ENCODE measurements around the gene CAMTA1.

Gene CAMTA1

GRCh38 chr1:7247791-7248548, 462.7 kb downstream of the CAMTA1 start:
- no CpG with 5 or more reads among the region's 22 CpGs for WGBS (ENCODE audit: extremely low coverage, insufficient coverage, insufficient read length)
- H3K9ac ChIP-seq (ENCODE audit: low read length), result no peak overlapping the region
- no peaks in the 10 kb centered on the region for H3K4me1 ChIP-seq (ENCODE audit: control insufficient read depth in 1 of 2, insufficient read depth in 2 of 2, low read length in 2 of 2)
- no peaks in the 10 kb centered on the region for H3K36me3 ChIP-seq (ENCODE audit: control insufficient read depth in 1 of 2, insufficient read depth in 2 of 2, low read length in 2 of 2)
- no peak overlapping the region for H3K18ac ChIP-seq (ENCODE audit: low read length)
- H3K23ac ChIP-seq (ENCODE audit: low read length), result no peak overlapping the region
- H2BK5ac ChIP-seq (ENCODE audit: low read depth, low read length, poor library complexity), result no peak overlapping the region
- no peak for DNase-seq
- no peaks in the 10 kb centered on the region for H3K79me1 ChIP-seq (ENCODE audit: low read length)
- no peak overlapping the region for H3K4me2 ChIP-seq (ENCODE audit: low read length)
- H3K79me2 ChIP-seq (ENCODE audit: control insufficient read depth, insufficient read depth, low read length, poor library complexity), result no peaks in the 10 kb centered on the region
- H2BK120ac ChIP-seq (ENCODE audit: insufficient read depth, low read length, poor library complexity), result no peak overlapping the region
- H3K27ac ChIP-seq (ENCODE audit: low read depth, low read length), result no peak overlapping the region
- H3K14ac ChIP-seq (ENCODE audit: low read length), result no peak overlapping the region
- H3K4me3 ChIP-seq (ENCODE audit: low read depth, low read length), result no peak overlapping the region
- H2AK5ac ChIP-seq (ENCODE audit: low read length), result no peak overlapping the region
- H2BK12ac ChIP-seq (ENCODE audit: low read length), result no peak overlapping the region
- H3K4ac ChIP-seq (ENCODE audit: low read depth, low read length), result no peak overlapping the region
- no peak overlapping the region for H4K91ac ChIP-seq (ENCODE audit: low read depth, low read length)
- no peak overlapping the region for H4K12ac ChIP-seq (ENCODE audit: low read depth, low read length)
- no peaks in the 10 kb centered on the region for H3K27me3 ChIP-seq (ENCODE audit: insufficient read depth, low read length)
- H3K9me3 ChIP-seq (ENCODE audit: insufficient read depth, low read depth, low read length), result no peaks in the 10 kb centered on the region
- no peak overlapping the region for H2AFZ ChIP-seq (ENCODE audit: insufficient read depth, low read length, poor library complexity)
- H4K8ac ChIP-seq (ENCODE audit: low read depth, low read length), result no peak overlapping the region

GRCh38 chr1:7248549-7249199, 463.4 kb downstream of the CAMTA1 start:
- Histone ChIP-seq H2AFZ (ENCODE audit: insufficient read depth, low read length, poor library complexity) (no peak overlapping the region), H3K14ac (ENCODE audit: low read length) (no peak overlapping the region), H4K91ac (ENCODE audit: low read depth, low read length) (no peak overlapping the region), H4K12ac (ENCODE audit: low read depth, low read length) (no peak overlapping the region), H3K9me3 (ENCODE audit: insufficient read depth, low read depth, low read length) (no peaks in the 10 kb centered on the region), H4K8ac (ENCODE audit: low read depth, low read length) (no peak overlapping the region), H2BK5ac (ENCODE audit: low read depth, low read length, poor library complexity) (no peak overlapping the region), H3K36me3 (ENCODE audit: control insufficient read depth in 1 of 2, insufficient read depth in 2 of 2, low read length in 2 of 2) (no peaks in the 10 kb centered on the region), H3K27me3 (ENCODE audit: insufficient read depth, low read length) (no peaks in the 10 kb centered on the region), H2BK120ac (ENCODE audit: insufficient read depth, low read length, poor library complexity) (no peak overlapping the region), H2BK12ac (ENCODE audit: low read length) (no peak overlapping the region), H2AK5ac (ENCODE audit: low read length) (no peak overlapping the region), H3K4ac (ENCODE audit: low read depth, low read length) (no peak overlapping the region), H3K4me3 (ENCODE audit: low read depth, low read length) (no peak overlapping the region), H3K9ac (ENCODE audit: low read length) (no peak overlapping the region), H3K79me1 (ENCODE audit: low read length) (no peaks in the 10 kb centered on the region), H3K18ac (ENCODE audit: low read length) (no peak overlapping the region), H3K23ac (ENCODE audit: low read length) (no peak overlapping the region), H3K4me1 (ENCODE audit: control insufficient read depth in 1 of 2, insufficient read depth in 2 of 2, low read length in 2 of 2) (no peaks in the 10 kb centered on the region), H3K27ac (ENCODE audit: low read depth, low read length) (no peak overlapping the region), H3K4me2 (ENCODE audit: low read length) (no peak overlapping the region), H3K79me2 (ENCODE audit: control insufficient read depth, insufficient read depth, low read length, poor library complexity) (no peaks in the 10 kb centered on the region)
- no peak for DNase-seq
- no CpG with 5 or more reads among the region's 13 CpGs for WGBS (ENCODE audit: extremely low coverage, insufficient coverage, insufficient read length)

DNA sequence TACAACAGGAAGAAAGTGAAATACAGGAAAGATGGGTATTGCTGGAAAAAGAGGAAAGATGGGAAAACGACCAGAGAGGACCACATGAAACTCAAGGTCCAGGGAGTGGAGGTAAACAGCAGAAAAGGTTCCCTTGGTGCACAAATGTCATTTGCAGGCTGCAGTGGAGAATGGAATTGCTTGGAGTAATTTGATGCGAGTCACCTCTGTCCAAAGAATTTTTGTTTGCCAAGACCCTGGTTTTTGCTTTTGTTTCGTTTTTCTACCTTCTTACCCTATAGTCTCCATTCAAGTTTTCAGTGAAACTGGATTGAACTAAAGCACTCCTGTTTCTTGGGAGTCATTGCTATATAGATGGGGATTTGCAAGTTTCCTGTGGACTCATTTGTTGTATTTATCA, 464.3 kb downstream of the CAMTA1 start:
- WGBS (ENCODE audit: extremely low coverage, insufficient coverage, insufficient read length), result no CpG with 5 or more reads among the region's 3 CpGs
- Histone ChIP-seq H3K9ac (ENCODE audit: low read length) (no peak overlapping the region), H3K23ac (ENCODE audit: low read length) (no peak overlapping the region)

DNA sequence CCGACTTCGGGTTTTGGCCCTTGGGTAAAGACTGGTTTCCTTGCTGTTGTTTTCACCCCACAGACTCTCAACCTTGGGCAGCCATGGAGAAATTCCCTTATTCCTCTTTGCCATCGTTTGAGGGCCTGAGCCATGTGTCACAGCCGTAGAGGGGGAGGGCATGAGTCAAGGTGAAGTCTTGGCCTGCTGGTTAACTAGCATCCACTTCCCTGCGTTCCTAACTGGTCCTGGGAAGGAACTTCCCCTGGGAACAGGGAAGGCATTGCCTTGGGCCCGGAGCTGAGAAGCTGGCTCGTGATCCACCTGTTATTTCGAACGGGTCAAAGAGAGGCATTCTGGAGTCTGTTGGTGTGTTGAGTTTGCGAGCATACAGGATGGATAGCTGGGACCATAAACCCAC, 464.9 kb downstream of the CAMTA1 start:
- no CpG with 5 or more reads among the region's 10 CpGs for whole genome bisulfite sequencing (ENCODE audit: extremely low coverage, insufficient coverage, insufficient read length)
- no peak overlapping the region for H3K23ac ChIP-seq (ENCODE audit: low read length)
- no peak overlapping the region for H4K8ac ChIP-seq (ENCODE audit: low read depth, low read length)
- H3K27ac ChIP-seq (ENCODE audit: low read depth, low read length), result no peak overlapping the region
- H3K18ac ChIP-seq (ENCODE audit: low read length), result no peak overlapping the region
- H4K91ac ChIP-seq (ENCODE audit: low read depth, low read length), result no peak overlapping the region
- no peaks in the 10 kb centered on the region for H3K79me1 ChIP-seq (ENCODE audit: low read length)
- H3K79me2 ChIP-seq (ENCODE audit: control insufficient read depth, insufficient read depth, low read length, poor library complexity), result no peaks in the 10 kb centered on the region
- no peak overlapping the region for H3K4ac ChIP-seq (ENCODE audit: low read depth, low read length)
- no peaks in the 10 kb centered on the region for H3K9me3 ChIP-seq (ENCODE audit: insufficient read depth, low read depth, low read length)
- no peaks in the 10 kb centered on the region for H3K36me3 ChIP-seq (ENCODE audit: control insufficient read depth in 1 of 2, insufficient read depth in 2 of 2, low read length in 2 of 2)
- H2BK5ac ChIP-seq (ENCODE audit: low read depth, low read length, poor library complexity), result no peak overlapping the region
- H3K14ac ChIP-seq (ENCODE audit: low read length), result no peak overlapping the region
- H3K4me3 ChIP-seq (ENCODE audit: low read depth, low read length), result no peak overlapping the region
- H2AK5ac ChIP-seq (ENCODE audit: low read length), result no peak overlapping the region
- no peak overlapping the region for H3K9ac ChIP-seq (ENCODE audit: low read length)
- no peak overlapping the region for H2BK12ac ChIP-seq (ENCODE audit: low read length)
- no peak overlapping the region for H2AFZ ChIP-seq (ENCODE audit: insufficient read depth, low read length, poor library complexity)
- no peak overlapping the region for H4K12ac ChIP-seq (ENCODE audit: low read depth, low read length)
- H3K4me1 ChIP-seq (ENCODE audit: control insufficient read depth in 1 of 2, insufficient read depth in 2 of 2, low read length in 2 of 2), result no peaks in the 10 kb centered on the region
- H2BK120ac ChIP-seq (ENCODE audit: insufficient read depth, low read length, poor library complexity), result no peak overlapping the region
- no peaks in the 10 kb centered on the region for H3K27me3 ChIP-seq (ENCODE audit: insufficient read depth, low read length)
- DNase-seq, result peak; percentile 16 to 17
- no peak overlapping the region for H3K4me2 ChIP-seq (ENCODE audit: low read length)

More for the DNA sequence above, 464.3 kb downstream of the CAMTA1 start:
- no peaks in the 10 kb centered on the region for H3K9me3 ChIP-seq (ENCODE audit: insufficient read depth, low read depth, low read length)
- no peak overlapping the region for H2AK5ac ChIP-seq (ENCODE audit: low read length)
- no peak for DNase-seq
- no peak overlapping the region for H2BK12ac ChIP-seq (ENCODE audit: low read length)
- no peak overlapping the region for H4K91ac ChIP-seq (ENCODE audit: low read depth, low read length)
- H2AFZ ChIP-seq (ENCODE audit: insufficient read depth, low read length, poor library complexity), result no peak overlapping the region
- H2BK5ac ChIP-seq (ENCODE audit: low read depth, low read length, poor library complexity), result no peak overlapping the region
- no peaks in the 10 kb centered on the region for H3K79me1 ChIP-seq (ENCODE audit: low read length)
- no peak overlapping the region for H3K27ac ChIP-seq (ENCODE audit: low read depth, low read length)
- H3K14ac ChIP-seq (ENCODE audit: low read length), result no peak overlapping the region
- no peak overlapping the region for H4K8ac ChIP-seq (ENCODE audit: low read depth, low read length)
- no peaks in the 10 kb centered on the region for H3K27me3 ChIP-seq (ENCODE audit: insufficient read depth, low read length)
- H3K4me2 ChIP-seq (ENCODE audit: low read length), result no peak overlapping the region
- H3K4me3 ChIP-seq (ENCODE audit: low read depth, low read length), result no peak overlapping the region
- no peak overlapping the region for H3K4ac ChIP-seq (ENCODE audit: low read depth, low read length)
- no peak overlapping the region for H2BK120ac ChIP-seq (ENCODE audit: insufficient read depth, low read length, poor library complexity)
- no peaks in the 10 kb centered on the region for H3K36me3 ChIP-seq (ENCODE audit: control insufficient read depth in 1 of 2, insufficient read depth in 2 of 2, low read length in 2 of 2)
- H3K4me1 ChIP-seq (ENCODE audit: control insufficient read depth in 1 of 2, insufficient read depth in 2 of 2, low read length in 2 of 2), result no peaks in the 10 kb centered on the region
- no peaks in the 10 kb centered on the region for H3K79me2 ChIP-seq (ENCODE audit: control insufficient read depth, insufficient read depth, low read length, poor library complexity)
- H3K18ac ChIP-seq (ENCODE audit: low read length), result no peak overlapping the region
- no peak overlapping the region for H4K12ac ChIP-seq (ENCODE audit: low read depth, low read length)
